ENCODE measurements around the gene LILRB2. TPM values are rescaled to one million over a fixed set of nuclear protein-coding genes. Genes with fewer than 3 reads are reported as not detected.

Gene LILRB2
- polyA plus RNA-seq, 3 donors, result 111 to 574 (median 172) TPM

DNA sequence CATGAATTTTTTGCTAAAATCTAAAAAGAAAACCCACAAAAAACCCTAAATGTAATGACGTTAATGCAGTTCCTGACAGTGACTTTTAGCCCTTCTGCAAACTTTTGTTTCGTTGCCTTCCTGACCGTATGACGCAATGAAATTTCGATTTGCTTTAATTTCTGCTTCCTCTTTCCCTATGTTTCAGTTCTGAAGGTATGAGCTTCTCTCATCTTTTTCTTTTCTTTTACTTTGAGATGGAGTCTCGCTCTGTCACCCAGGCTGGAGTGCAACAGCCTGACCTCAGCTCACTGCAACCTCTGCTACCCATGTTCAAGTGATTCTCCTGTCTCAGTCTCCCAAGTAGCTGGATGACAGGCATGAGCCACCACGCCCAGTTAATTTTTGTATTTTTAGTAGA, 38.1 kb upstream of the LILRB2 start:
- intact Hi-C loops (cut with micrococcal nuclease), result loop anchor here in 1 of 2 donors (5.0 to 10.0 kb wide), 2 partner anchors 37 to 54 kb away; partner anchors contain the start of gene LILRB2
- Histone ChIP-seq H2AFZ (ENCODE audit: insufficient read depth, low read depth, low read length, poor library complexity, severe bottlenecking) (peak overlapping the region; percentile 35), H3K4me1 (ENCODE audit: control insufficient read depth in 1 of 2, insufficient read depth in 2 of 2, low read length in 2 of 2) (peaks cover 44 to 47% of the 10 kb centered on the region in 2 donors), H3K9ac (ENCODE audit: insufficient read depth, low read length, poor library complexity, severe bottlenecking) (no peak overlapping the region), H3K4me2 (replicated peaks; ENCODE audit: extremely low read depth, low read length, poor library complexity, severe bottlenecking) (peak overlapping the region; percentile 62), H3K36me3 (replicated peaks in 1 of 2; ENCODE audit: control insufficient read depth in 1 of 2, insufficient read depth in 2 of 2, low read length in 2 of 2) (no peaks in the 10 kb centered on the region), H3K9me3 (replicated peaks in 1 of 2; ENCODE audit: control insufficient read depth in 1 of 2, insufficient read depth in 1 of 2, low read length in 2 of 2) (no peaks in the 10 kb centered on the region), H3K27ac (ENCODE audit: low read depth in 1 of 2, low read length in 2 of 2) (peak overlapping the region; percentile 82 to 88), H3K79me2 (ENCODE audit: insufficient read depth, low read length) (no peaks in the 10 kb centered on the region), H3K4me3 (replicated peaks in 1 of 3; ENCODE audit: low read depth in 2 of 3, low read length in 3 of 3) (peak overlapping the region in 1 of 3 experiments; percentile 62), H3K27me3 (ENCODE audit: control insufficient read depth in 2 of 2, insufficient read depth in 2 of 2, low read length in 2 of 2) (no peaks in the 10 kb centered on the region), H4K20me1 (ENCODE audit: insufficient read depth, low read length) (no peaks in the 10 kb centered on the region)
- DNase-seq, result peak; percentile 83 to 91 (median 88)
- Mint-ChIP-seq H3K9me3 (peaks cover 2 to 12% (median 5%) of the 10 kb centered on the region in 7 donors), H3K27ac (peak overlapping the region; percentile 96 to 99 (median 99)), H3K4me1 (peaks cover 46% of the 10 kb centered on the region), H3K36me3 (peaks cover 0 to 2% of the 10 kb centered on the region in 2 donors), H3K4me3 (peak overlapping the region; percentile 71 to 86), H3K27me3 (ENCODE audit: low read depth in 3 of 3) (peaks cover 3 to 8% (median 4%) of the 10 kb centered on the region in 3 donors)
- WGBS (ENCODE audit: insufficient coverage), result 27% methylated on average over 3 of the region's 7 CpGs
- TF ChIP-seq, protein P1, sequence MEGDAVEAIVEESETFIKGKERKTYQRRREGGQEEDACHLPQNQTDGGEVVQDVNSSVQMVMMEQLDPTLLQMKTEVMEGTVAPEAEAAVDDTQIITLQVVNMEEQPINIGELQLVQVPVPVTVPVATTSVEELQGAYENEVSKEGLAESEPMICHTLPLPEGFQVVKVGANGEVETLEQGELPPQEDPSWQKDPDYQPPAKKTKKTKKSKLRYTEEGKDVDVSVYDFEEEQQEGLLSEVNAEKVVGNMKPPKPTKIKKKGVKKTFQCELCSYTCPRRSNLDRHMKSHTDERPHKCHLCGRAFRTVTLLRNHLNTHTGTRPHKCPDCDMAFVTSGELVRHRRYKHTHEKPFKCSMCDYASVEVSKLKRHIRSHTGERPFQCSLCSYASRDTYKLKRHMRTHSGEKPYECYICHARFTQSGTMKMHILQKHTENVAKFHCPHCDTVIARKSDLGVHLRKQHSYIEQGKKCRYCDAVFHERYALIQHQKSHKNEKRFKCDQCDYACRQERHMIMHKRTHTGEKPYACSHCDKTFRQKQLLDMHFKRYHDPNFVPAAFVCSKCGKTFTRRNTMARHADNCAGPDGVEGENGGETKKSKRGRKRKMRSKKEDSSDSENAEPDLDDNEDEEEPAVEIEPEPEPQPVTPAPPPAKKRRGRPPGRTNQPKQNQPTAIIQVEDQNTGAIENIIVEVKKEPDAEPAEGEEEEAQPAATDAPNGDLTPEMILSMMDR (IDR thresholded peaks at IDR 0.05), result no peak

DNA sequence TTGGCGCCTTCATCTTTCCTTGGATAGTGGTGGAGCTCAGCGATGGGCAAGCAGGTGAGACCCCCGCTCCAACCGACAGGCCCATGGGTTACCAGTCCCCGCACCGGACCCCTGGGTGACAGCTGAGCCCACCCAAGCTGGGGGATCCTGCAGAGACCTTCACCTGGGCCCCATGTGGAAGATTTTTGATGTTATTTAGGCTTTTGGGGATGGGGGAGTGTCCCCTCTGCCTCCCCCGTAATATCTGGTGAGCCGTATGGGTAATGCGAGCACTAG, 37.0 kb upstream of the LILRB2 start:
- H3K36me3 ChIP-seq (replicated peaks in 1 of 2; ENCODE audit: control insufficient read depth in 1 of 2, insufficient read depth in 2 of 2, low read length in 2 of 2), result no peaks in the 10 kb centered on the region
- Mint-ChIP-seq H3K27ac (peak overlapping the region; percentile 95 to 99 (median 98)), H3K9me3 (peaks cover 2 to 12% (median 5%) of the 10 kb centered on the region in 7 donors), H3K4me3 (no peak overlapping the region), H3K36me3 (peaks cover 0 to 2% of the 10 kb centered on the region in 2 donors), H3K27me3 (ENCODE audit: low read depth in 3 of 3) (peaks cover 3 to 8% (median 4%) of the 10 kb centered on the region in 3 donors), H3K4me1 (peaks cover 57% of the 10 kb centered on the region)
- H3K9me3 ChIP-seq (replicated peaks in 1 of 2; ENCODE audit: control insufficient read depth in 1 of 2, insufficient read depth in 1 of 2, low read length in 2 of 2), result no peaks in the 10 kb centered on the region
- WGBS (ENCODE audit: insufficient coverage), result 94% methylated on average over 6 of the region's 9 CpGs
- H3K27ac ChIP-seq (ENCODE audit: low read depth in 1 of 2, low read length in 2 of 2), result peak overlapping the region; percentile 82 to 88
- peak overlapping the region in 1 of 3 experiments; percentile 62 for H3K4me3 ChIP-seq (replicated peaks in 1 of 3; ENCODE audit: low read depth in 2 of 3, low read length in 3 of 3)
- no peaks in the 10 kb centered on the region for H3K79me2 ChIP-seq (ENCODE audit: insufficient read depth, low read length)
- H3K27me3 ChIP-seq (ENCODE audit: control insufficient read depth in 2 of 2, insufficient read depth in 2 of 2, low read length in 2 of 2), result no peaks in the 10 kb centered on the region
- DNase-seq, result no peak
- no peaks in the 10 kb centered on the region for H4K20me1 ChIP-seq (ENCODE audit: insufficient read depth, low read length)
- TF ChIP-seq, protein P1 (IDR thresholded peaks at IDR 0.05), result no peak
- no peak overlapping the region for H2AFZ ChIP-seq (ENCODE audit: insufficient read depth, low read depth, low read length, poor library complexity, severe bottlenecking)
- peak overlapping the region; percentile 60 for H3K4me2 ChIP-seq (replicated peaks; ENCODE audit: extremely low read depth, low read length, poor library complexity, severe bottlenecking)
- intact Hi-C loops (cut with micrococcal nuclease), result loop anchor here in 1 of 2 donors (5.0 to 10.0 kb wide), 2 partner anchors 36 to 53 kb away; partner anchors contain the start of gene LILRB2
- no peak overlapping the region for H3K9ac ChIP-seq (ENCODE audit: insufficient read depth, low read length, poor library complexity, severe bottlenecking)
- peaks cover 55 to 58% of the 10 kb centered on the region in 2 donors for H3K4me1 ChIP-seq (ENCODE audit: control insufficient read depth in 1 of 2, insufficient read depth in 2 of 2, low read length in 2 of 2)
